H1 (cell line): ENCODE data around the gene KLHL24. TPM values are rescaled to one million over a fixed set of nuclear protein-coding genes. Genes with fewer than 3 reads are reported as not detected.

Experiments
- NANOG ChIP-seq: IDR thresholded peaks from 2 replicates; pipeline ENCODE4 v1.6.1; 2011; ENCODE audit warnings: low read length, low read depth, mild to moderate bottlenecking, inconsistent platforms; ENCODE audit not compliant: insufficient read depth, poor library complexity, severe bottlenecking
- POLR2AphosphoS5 ChIP-seq: IDR thresholded peaks from 2 replicates; pipeline ENCODE4 v1.6.1; 2011; ENCODE audit warnings: low read depth, low read length
- ZNF274 ChIP-seq: IDR thresholded peaks from 2 replicates; pipeline ENCODE4 v1.7.0; 2012; ENCODE audit warnings: low read length, borderline replicate concordance; ENCODE audit errors: extremely low read depth
- polyA plus RNA-seq, 7 experiments: library from polyadenylated mRNA; depleted of rRNA in 3 of 7; stranded (reverse) in 5 of 7; unstranded in 2 of 7; fragments of >200 nt in 5 of 7; fragments of 200-250 nt in 2 of 7; gene quantifications; 1 replicate in 5 of 7; 2 replicates in 1 of 7; 4 replicates in 1 of 7; pipeline versions ENCODE4 v1.2.1 to v1.2.3, GENCODE V29; 2011 to 2013; ENCODE audit warnings: missing spikeins in 2 of 7, mixed read lengths in 2 of 7
- total RNA-seq: library from RNA; stranded (reverse); fragmentation: NEBNext Ultra II Directional; extraction: Animal tissue kit (Norgen Biotek cat#: 25700); gene quantifications from 2 replicates; pipeline ENCODE4 v1.2.1, GENCODE V29; 2021

KLHL24 gene
- total and polyA plus RNA-seq, 2 of the 8 experiments (the other 6 are each of a cell fraction or from before 2014, with no cell fraction given), result 12.5 to 36.2 TPM

DNA sequence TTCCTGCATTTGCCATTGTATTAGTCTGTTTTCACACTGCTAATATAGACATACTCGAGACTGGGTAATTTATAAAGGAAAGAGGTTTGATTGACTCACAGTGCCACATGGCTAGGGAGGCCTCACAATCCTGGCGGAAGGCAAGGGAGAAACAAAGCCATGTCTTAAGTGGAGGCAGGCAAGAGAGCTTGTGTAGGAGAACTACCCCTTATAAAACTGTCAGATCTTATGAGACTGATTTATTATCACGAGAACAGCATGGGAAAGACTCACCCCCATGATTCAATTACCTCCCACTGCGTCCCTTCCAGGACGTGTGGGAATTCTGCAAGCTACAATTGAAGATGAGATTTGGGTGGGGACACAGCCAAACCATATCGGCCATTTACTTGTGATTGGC lies 90.0 kb downstream of the KLHL24 start (continued):
- TF ChIP-seq ZNF274, result no peak
- TF ChIP-seq POLR2AphosphoS5, result no peak
- no peak for TF ChIP-seq NANOG
